ENCODE results near the gene AMBP.

Gene AMBP

GRCh38 chr9:114120192-114121014, 42.3 kb upstream of the AMBP start:
- Histone ChIP-seq H3K4me3 (ENCODE audit: low read depth, low read length) (no peak overlapping the region), H3K27me3 (ENCODE audit: insufficient read depth, low read length) (peaks cover 43% of the 10 kb centered on the region), H3K4me1 (ENCODE audit: control insufficient read depth, insufficient read depth, low read length, unreplicated experiment) (no peaks in the 10 kb centered on the region), H3K79me2 (ENCODE audit: control insufficient read depth, insufficient read depth, low read length, unreplicated experiment) (no peaks in the 10 kb centered on the region), H2AFZ (ENCODE audit: low read length, unreplicated experiment) (no peak overlapping the region), H3K27ac (ENCODE audit: low read depth, low read length) (no peak overlapping the region), H3K36me3 (ENCODE audit: insufficient read depth, low read length) (no peaks in the 10 kb centered on the region)

GRCh38 chr9:114119242-114120191, 41.4 kb upstream of the AMBP start:
- Histone ChIP-seq H3K4me1 (ENCODE audit: control insufficient read depth, insufficient read depth, low read length, unreplicated experiment) (no peaks in the 10 kb centered on the region), H3K27ac (ENCODE audit: low read depth, low read length) (no peak overlapping the region), H3K79me2 (ENCODE audit: control insufficient read depth, insufficient read depth, low read length, unreplicated experiment) (no peaks in the 10 kb centered on the region), H3K36me3 (ENCODE audit: insufficient read depth, low read length) (no peaks in the 10 kb centered on the region), H3K27me3 (ENCODE audit: insufficient read depth, low read length) (peaks cover 44% of the 10 kb centered on the region), H3K4me3 (ENCODE audit: low read depth, low read length) (no peak overlapping the region), H2AFZ (ENCODE audit: low read length, unreplicated experiment) (no peak overlapping the region)

- Histone ChIP-seq H3K27ac (ENCODE audit: low read depth, low read length) (no peak overlapping the region), H3K27me3 (ENCODE audit: insufficient read depth, low read length) (peaks cover 44% of the 10 kb centered on the region), H3K79me2 (ENCODE audit: control insufficient read depth, insufficient read depth, low read length, unreplicated experiment) (no peaks in the 10 kb centered on the region), H3K4me1 (ENCODE audit: control insufficient read depth, insufficient read depth, low read length, unreplicated experiment) (peaks cover 11% of the 10 kb centered on the region), H2AFZ (ENCODE audit: low read length, unreplicated experiment) (no peak overlapping the region), H3K36me3 (ENCODE audit: insufficient read depth, low read length) (no peaks in the 10 kb centered on the region), H3K4me3 (ENCODE audit: low read depth, low read length) (no peak overlapping the region)
These were observed 40.1 kb upstream of the AMBP start for GRCh38 chr9:114117996-114118830.

GRCh38 chr9:114117614-114117995, 39.5 kb upstream of the AMBP start:
- H3K79me2 ChIP-seq (ENCODE audit: control insufficient read depth, insufficient read depth, low read length, unreplicated experiment), result no peaks in the 10 kb centered on the region
- no peak overlapping the region for H3K27ac ChIP-seq (ENCODE audit: low read depth, low read length)
- H3K36me3 ChIP-seq (ENCODE audit: insufficient read depth, low read length), result no peaks in the 10 kb centered on the region
- H3K4me1 ChIP-seq (ENCODE audit: control insufficient read depth, insufficient read depth, low read length, unreplicated experiment), result peaks cover 17% of the 10 kb centered on the region
- no peak overlapping the region for H2AFZ ChIP-seq (ENCODE audit: low read length, unreplicated experiment)
- H3K4me3 ChIP-seq (ENCODE audit: low read depth, low read length), result no peak overlapping the region
- peaks cover 44% of the 10 kb centered on the region for H3K27me3 ChIP-seq (ENCODE audit: insufficient read depth, low read length)

GRCh38 chr9:114116126-114116747, 38.1 kb upstream of the AMBP start:
- H3K27ac ChIP-seq (ENCODE audit: low read depth, low read length), result no peak overlapping the region
- H3K27me3 ChIP-seq (ENCODE audit: insufficient read depth, low read length), result peaks cover 43% of the 10 kb centered on the region
- no peak overlapping the region for H3K4me3 ChIP-seq (ENCODE audit: low read depth, low read length)
- H3K4me1 ChIP-seq (ENCODE audit: control insufficient read depth, insufficient read depth, low read length, unreplicated experiment), result peaks cover 22% of the 10 kb centered on the region
- no peak overlapping the region for H2AFZ ChIP-seq (ENCODE audit: low read length, unreplicated experiment)
- no peaks in the 10 kb centered on the region for H3K36me3 ChIP-seq (ENCODE audit: insufficient read depth, low read length)
- H3K79me2 ChIP-seq (ENCODE audit: control insufficient read depth, insufficient read depth, low read length, unreplicated experiment), result no peaks in the 10 kb centered on the region

GRCh38 chr9:114115654-114116125, 37.6 kb upstream of the AMBP start:
- Histone ChIP-seq H3K79me2 (ENCODE audit: control insufficient read depth, insufficient read depth, low read length, unreplicated experiment) (no peaks in the 10 kb centered on the region), H3K27ac (ENCODE audit: low read depth, low read length) (no peak overlapping the region), H3K4me1 (ENCODE audit: control insufficient read depth, insufficient read depth, low read length, unreplicated experiment) (peaks cover 24% of the 10 kb centered on the region), H3K36me3 (ENCODE audit: insufficient read depth, low read length) (no peaks in the 10 kb centered on the region), H2AFZ (ENCODE audit: low read length, unreplicated experiment) (no peak overlapping the region), H3K4me3 (ENCODE audit: low read depth, low read length) (no peak overlapping the region), H3K27me3 (ENCODE audit: insufficient read depth, low read length) (peaks cover 38% of the 10 kb centered on the region)

GRCh38 chr9:114114364-114114763, 36.3 kb upstream of the AMBP start:
- Histone ChIP-seq H3K27me3 (ENCODE audit: insufficient read depth, low read length) (peaks cover 29% of the 10 kb centered on the region; the same call in 1 of the 2 replicates), H3K27ac (ENCODE audit: low read depth, low read length) (no peak overlapping the region), H3K36me3 (ENCODE audit: insufficient read depth, low read length) (no peaks in the 10 kb centered on the region), H3K79me2 (ENCODE audit: control insufficient read depth, insufficient read depth, low read length, unreplicated experiment) (no peaks in the 10 kb centered on the region), H2AFZ (ENCODE audit: low read length, unreplicated experiment) (no peak overlapping the region), H3K4me1 (ENCODE audit: control insufficient read depth, insufficient read depth, low read length, unreplicated experiment) (peaks cover 28% of the 10 kb centered on the region), H3K4me3 (ENCODE audit: low read depth, low read length) (no peak overlapping the region)

GRCh38 chr9:114112778-114113584, 34.9 kb upstream of the AMBP start:
- no peaks in the 10 kb centered on the region for H3K36me3 ChIP-seq (ENCODE audit: insufficient read depth, low read length)
- H2AFZ ChIP-seq (ENCODE audit: low read length, unreplicated experiment), result no peak overlapping the region
- no peak overlapping the region for H3K4me3 ChIP-seq (ENCODE audit: low read depth, low read length)
- H3K27ac ChIP-seq (ENCODE audit: low read depth, low read length), result no peak overlapping the region
- no peaks in the 10 kb centered on the region for H3K79me2 ChIP-seq (ENCODE audit: control insufficient read depth, insufficient read depth, low read length, unreplicated experiment)
- H3K4me1 ChIP-seq (ENCODE audit: control insufficient read depth, insufficient read depth, low read length, unreplicated experiment), result peaks cover 28% of the 10 kb centered on the region
- H3K27me3 ChIP-seq (ENCODE audit: insufficient read depth, low read length), result peaks cover 20% of the 10 kb centered on the region; the same call in 1 of the 2 replicates

- Histone ChIP-seq H3K4me3 (ENCODE audit: low read depth, low read length) (no peak overlapping the region), H3K79me2 (ENCODE audit: control insufficient read depth, insufficient read depth, low read length, unreplicated experiment) (no peaks in the 10 kb centered on the region), H3K27me3 (ENCODE audit: insufficient read depth, low read length) (peaks cover 17% of the 10 kb centered on the region; the same call in 1 of the 2 replicates), H3K4me1 (ENCODE audit: control insufficient read depth, insufficient read depth, low read length, unreplicated experiment) (peaks cover 28% of the 10 kb centered on the region), H2AFZ (ENCODE audit: low read length, unreplicated experiment) (no peak overlapping the region), H3K36me3 (ENCODE audit: insufficient read depth, low read length) (no peaks in the 10 kb centered on the region), H3K27ac (ENCODE audit: low read depth, low read length) (no peak overlapping the region)
These were observed 34.2 kb upstream of the AMBP start for GRCh38 chr9:114112325-114112724.
